Astrocyte of the spinal cord (primary cell): ENCODE measurements around the gene DVL1.
A peak's percentile ranks its signal among the peaks of the same experiment; 100 is the strongest.

Experiments used
- DNase-seq: peaks from one replicate; pipeline ENCODE4 v3.0.0; 2011; ENCODE audit warnings: low read depth, low spot score
- H3K4me3 ChIP-seq: 2 replicates; pipeline ENCODE4 v1.5.1; 2011; ENCODE audit warnings: low read depth, mild to moderate bottlenecking, low read length, moderate library complexity
- CTCF ChIP-seq: IDR thresholded peaks from 2 replicates; pipeline ENCODE4 v1.5.1; 2012; ENCODE audit warnings: low read depth, mild to moderate bottlenecking, low read length, inconsistent platforms
- in situ Hi-C: cut with HindIII; loops from 2 replicates; pipeline ENCODE4 v1.10.0; 2017; ENCODE audit warnings: low sequenced_read_pairs

The DVL1 gene

GRCh38 chr1:1381294-1381693 is 32.1 kb upstream of the DVL1 start:
- no peak overlapping the region for H3K4me3 ChIP-seq
- in situ Hi-C loops, result no loop called here
- no peak for DNase-seq
- TF ChIP-seq CTCF, result no peak

- TF ChIP-seq CTCF, result no peak
- in situ Hi-C loops, result no loop called here
These were observed 31.6 kb upstream of the DVL1 start for GRCh38 chr1:1380860-1381259.

GRCh38 chr1:1377540-1378205 is 28.5 kb upstream of the DVL1 start:
- H3K4me3 ChIP-seq, result no peak overlapping the region
- TF ChIP-seq CTCF, result no peak
- DNase-seq, result no peak
- in situ Hi-C loops, result no loop called here

More at GRCh38 chr1:1380860-1381259, 31.6 kb upstream of the DVL1 start:
- no peak overlapping the region for H3K4me3 ChIP-seq
- no peak for DNase-seq

GRCh38 chr1:1376551-1377226 is 27.5 kb upstream of the DVL1 start:
- DNase-seq, result no peak
- in situ Hi-C loops, result no loop called here
- H3K4me3 ChIP-seq, result no peak overlapping the region
- TF ChIP-seq CTCF, result no peak

- TF ChIP-seq CTCF, result peak; percentile 39
- in situ Hi-C loops, result no loop called here
- DNase-seq, result peak; percentile 100
- H3K4me3 ChIP-seq, result peak within 1 kb of the TSS; percentile 91
These were observed 25.9 kb upstream of the DVL1 start, which contains the start of gene AURKAIP1 for GRCh38 chr1:1374929-1375662. AURKAIP1 (minus strand) TSS chr1:1375207; CDS start chr1:1374756, 451 bp downstream.

- TF ChIP-seq CTCF, result no peak
- no peak for DNase-seq
- H3K4me3 ChIP-seq, result peak overlapping the region; percentile 91
- in situ Hi-C loops, result no loop called here
These were observed 25.3 kb upstream of the DVL1 start for GRCh38 chr1:1374589-1374928.
